NK-92 treated with Interleukin-12 subunit alpha and Interleukin-12 subunit beta, amount 100 ng/mL, for 24 hours (cell line): ENCODE measurements around the gene STXBP1.
A peak's percentile ranks its signal among the peaks of the same experiment; 100 is the strongest.
"Not testable (repeated sequence)": the region's sequence is repeated elsewhere in the genome, so short reads cannot be mapped to it uniquely, and the experiment has no call there.

Experiments used
- DNase-seq: peaks from one replicate; lab custom pipeline; 2025; lab: John Stamatoyannopoulos, UW

STXBP1 gene

GRCh38 chr9:127578627-127578951, 33.5 kb upstream of the STXBP1 start:
- DNase-seq: no peak

- peak; percentile 42 for DNase-seq
Measured at GRCh38 chr9:127578952-127579853, 32.9 kb upstream of the STXBP1 start.

DNA sequence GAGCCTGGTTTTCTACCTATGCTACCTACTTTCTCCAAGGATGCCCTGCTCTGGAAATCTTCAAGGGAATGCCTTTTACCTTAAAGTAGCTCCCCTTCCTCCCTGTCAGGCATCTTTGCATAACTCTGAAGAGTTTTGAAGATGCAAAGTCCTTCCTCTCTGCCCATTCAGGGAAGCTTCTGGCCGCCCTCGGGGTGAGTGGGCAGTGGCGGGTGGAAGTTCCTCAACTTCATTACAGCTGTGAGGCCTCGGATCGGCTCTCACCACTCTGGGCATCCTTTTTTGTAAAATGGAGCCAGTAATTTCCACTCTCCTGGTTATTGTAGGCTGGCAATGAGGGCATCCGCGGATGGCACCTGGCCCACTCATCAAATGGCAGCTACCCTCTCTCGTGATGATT, 31.7 kb upstream of the STXBP1 start:
- no peak for DNase-seq

- DNase-seq: no peak
Measured at GRCh38 chr9:127580879-127581475, 31.1 kb upstream of the STXBP1 start.

GRCh38 chr9:127584474-127584805, 27.6 kb upstream of the STXBP1 start:
- DNase-seq: not testable (repeated sequence)

DNA sequence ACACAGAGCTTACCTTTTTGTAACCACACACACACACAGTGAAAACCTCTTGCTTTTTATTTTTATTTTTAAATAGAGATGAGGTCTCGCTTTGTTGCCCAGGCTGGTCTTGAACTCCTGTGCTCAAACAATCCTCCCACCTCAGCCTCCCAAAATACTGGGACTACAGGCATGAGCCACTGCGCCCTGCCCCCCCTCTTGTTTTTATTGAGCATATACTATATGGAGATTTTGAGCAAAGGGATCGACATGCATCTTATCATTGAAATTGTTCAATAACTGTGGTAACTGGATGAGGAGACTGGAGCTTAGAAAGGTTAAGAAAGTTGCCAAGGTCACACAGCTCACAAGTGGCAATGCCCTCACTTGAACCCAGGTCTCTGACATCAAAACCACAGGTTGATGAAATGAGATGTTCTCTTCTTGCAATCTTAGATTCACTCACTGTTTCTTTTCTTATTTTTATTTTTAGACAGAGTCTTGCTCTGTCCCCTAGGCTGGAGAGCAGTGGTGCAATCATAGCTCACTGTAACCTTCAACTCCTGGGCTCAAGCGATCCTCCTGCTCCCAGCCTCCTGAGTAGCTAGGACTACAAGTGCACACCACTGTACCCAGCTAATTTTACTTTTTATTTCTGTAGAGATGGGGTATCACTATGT, 26.8 kb upstream of the STXBP1 start:
- no peak for DNase-seq

- DNase-seq: no peak
Measured at GRCh38 chr9:127586096-127586495, 26.0 kb upstream of the STXBP1 start.

- DNase-seq: peak; percentile 14
Measured at GRCh38 chr9:127586537-127586936, 25.5 kb upstream of the STXBP1 start.

GRCh38 chr9:127587966-127588365, 24.1 kb upstream of the STXBP1 start:
- no peak for DNase-seq

GRCh38 chr9:127588740-127589506, 23.2 kb upstream of the STXBP1 start:
- no peak for DNase-seq

DNA sequence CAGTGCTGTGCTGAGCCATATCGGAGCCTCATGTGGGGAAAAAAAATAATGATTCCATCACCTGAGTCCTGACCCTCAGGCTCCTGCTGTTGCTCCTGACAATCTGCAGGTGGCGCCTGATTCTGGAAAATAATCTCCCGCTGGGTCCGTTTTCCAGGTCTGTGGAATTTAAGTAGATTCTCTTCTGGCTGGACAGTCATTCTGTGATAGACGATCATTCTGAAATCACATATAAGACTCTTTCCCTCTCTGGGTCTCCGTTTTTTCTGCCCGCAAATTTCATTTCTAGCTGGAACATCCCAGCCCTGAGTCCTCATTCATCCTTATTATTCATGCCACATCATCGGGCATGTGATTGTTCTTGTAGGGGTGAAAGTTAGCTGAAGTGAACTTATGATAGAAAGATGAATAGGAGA, 22.1 kb upstream of the STXBP1 start:
- no peak for DNase-seq

DNA sequence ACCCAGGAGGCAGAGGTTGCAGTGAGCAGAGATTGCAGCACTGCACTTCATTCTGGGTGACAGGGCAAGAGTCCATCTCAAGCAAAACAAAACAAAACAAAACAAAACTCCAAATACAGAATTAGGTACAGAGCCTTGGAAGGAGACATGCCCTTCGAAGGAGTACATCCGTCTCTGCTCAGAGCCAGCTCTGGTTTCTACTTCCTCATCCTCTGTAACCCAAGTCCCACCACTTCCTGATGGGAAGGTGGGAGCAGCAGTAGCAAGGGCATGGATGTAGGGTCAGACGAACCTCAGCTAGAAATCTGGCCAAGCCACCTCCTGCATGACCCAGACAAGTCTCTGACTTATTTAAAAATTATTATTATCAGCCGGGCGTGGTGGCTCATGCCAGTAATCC, 16.5 kb upstream of the STXBP1 start:
- no peak for DNase-seq

GRCh38 chr9:127598839-127599549, 13.1 kb upstream of the STXBP1 start:
- DNase-seq: no peak

DNA sequence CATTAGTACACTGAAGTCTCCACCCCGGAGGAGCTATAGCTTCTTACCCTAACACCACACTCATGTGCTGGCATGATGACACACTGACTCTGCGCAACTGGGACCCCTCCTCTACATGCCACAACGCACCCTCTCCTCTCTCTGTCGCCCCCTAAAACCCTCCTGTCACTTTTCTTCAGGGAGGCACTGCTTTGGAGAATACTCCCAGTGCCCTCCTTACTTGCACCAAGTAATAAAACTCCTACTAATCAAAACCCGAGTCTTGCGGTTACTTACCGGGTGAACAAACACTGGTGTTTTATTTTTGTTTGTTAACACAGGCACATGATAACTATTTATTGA, 12.6 kb upstream of the STXBP1 start:
- no peak for DNase-seq

- DNase-seq: no peak
Measured at GRCh38 chr9:127603226-127603625, 8.9 kb upstream of the STXBP1 start.

- no peak for DNase-seq
Measured at GRCh38 chr9:127606043-127606442, 6.0 kb upstream of the STXBP1 start.

DNA sequence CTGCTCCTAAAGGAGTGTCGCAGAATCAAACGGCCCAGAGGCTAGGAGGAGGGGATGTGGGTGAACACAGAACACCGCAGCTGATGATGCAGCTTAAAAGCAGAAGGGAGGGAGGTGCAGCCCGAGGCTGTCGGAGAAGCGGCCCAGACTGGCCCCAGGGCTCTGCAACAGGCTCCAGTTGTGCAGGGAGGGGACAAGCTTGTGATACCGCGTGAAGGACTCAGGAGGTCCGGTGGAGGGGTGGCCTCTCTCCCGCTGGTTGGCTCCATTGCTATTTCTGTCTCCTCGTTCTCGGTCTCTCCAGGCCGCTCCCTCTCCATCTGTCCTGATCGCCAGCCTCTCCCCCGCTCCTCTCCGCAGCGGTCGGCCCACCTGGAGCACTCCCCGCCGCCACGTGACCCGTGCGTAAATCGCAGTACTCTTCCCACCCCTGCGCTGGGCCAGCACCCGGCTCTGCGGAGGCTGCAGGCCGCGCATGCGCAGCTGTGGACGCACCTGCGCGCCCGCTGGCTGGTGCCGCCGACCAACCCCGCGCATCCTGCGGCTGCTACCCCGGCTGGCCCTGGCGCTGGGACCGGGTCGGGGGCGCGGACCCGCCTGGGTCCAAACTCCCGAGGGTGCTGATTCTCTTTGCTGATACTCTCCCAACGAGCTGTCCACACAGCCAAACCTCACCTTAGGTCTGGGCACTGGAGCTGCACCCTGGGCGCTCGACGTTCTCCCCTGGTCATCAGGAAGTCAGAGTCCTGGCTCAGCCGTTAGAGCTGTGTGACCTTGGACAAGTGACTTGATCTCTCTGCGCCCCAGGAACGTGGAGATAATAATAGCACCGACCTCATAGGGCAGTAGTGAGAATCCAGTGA, 3.7 kb upstream of the STXBP1 start:
- DNase-seq: no peak

GRCh38 chr9:127611603-127611898, 526 bp upstream of the STXBP1 start:
- DNase-seq: no peak

DNA sequence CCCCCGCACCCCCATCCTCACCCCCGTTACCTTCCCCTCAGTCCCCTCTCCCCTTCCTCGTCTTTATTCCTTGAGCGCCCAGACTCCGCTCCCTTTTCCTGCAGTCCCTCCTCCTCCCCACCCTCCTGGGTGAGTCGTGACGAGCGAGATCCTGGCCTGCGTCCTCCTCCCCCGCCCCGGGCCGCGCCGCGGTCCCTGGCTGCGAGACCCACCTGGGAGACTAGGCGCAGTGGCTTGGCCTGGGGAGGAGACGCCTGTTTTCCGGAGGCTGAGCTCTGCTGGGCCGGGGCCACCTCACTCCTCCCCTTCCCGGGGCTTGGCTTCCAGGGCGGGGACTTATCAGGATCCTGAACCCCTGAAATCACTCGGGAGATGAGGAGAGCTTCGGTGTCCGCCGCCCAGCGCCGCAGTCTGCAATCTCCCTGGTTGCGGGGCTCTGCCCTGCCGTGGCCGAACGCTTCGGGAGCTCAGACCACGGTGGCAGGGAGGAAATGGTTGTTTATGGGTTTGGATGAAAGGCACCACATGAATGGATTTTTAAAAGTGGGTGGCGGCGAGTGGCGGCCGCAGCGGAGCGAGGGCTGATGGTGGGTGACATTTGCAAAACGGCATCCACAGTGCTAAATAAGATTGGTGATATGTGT, 984 bp downstream of the STXBP1 start:
- DNase-seq: no peak

DNA sequence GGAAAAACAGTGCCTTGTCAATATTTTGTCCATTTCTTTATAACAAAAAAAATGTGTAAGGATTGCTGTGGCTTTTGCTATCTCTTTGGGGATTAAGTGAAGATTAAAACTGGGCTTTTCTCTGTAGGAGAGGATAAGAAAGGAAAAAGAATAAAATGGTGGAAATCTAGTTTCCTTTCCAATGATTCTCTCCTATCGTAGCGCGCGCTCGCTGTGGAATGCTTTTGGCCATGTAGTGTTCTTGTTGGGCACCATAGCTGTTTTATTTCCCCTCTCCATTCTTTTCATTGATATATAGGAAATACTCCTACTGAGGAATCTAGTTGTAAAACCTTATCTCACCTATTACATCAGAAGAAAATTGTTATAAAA, 1.5 kb downstream of the STXBP1 start:
- no peak for DNase-seq

DNA sequence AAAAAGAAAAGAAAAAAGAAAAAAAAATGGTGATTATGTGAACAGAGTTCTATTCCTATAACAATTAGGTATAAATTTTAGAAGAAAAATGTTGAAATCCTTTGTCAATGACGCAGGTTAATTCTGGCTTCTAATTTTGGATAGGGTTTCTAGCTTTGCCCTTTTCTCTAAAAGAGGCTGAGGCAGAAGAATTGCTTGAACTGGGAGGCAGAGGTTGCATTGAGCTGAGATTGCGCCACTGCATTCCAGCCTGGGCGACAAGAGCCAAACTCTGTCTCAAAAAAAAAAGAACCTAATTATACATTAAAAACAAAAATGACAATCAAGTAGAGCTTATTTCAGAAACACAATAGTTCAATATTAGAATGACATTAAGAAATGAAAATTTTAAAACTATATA, 2.9 kb downstream of the STXBP1 start:
- no peak for DNase-seq
